ENCODE data around the gene NDUFS1. TPM values are rescaled to one million over a fixed set of nuclear protein-coding genes. Genes with fewer than 3 reads are reported as not detected.
"Not testable (repeated sequence)": the region's sequence is repeated elsewhere in the genome, so short reads cannot be mapped to it uniquely, and the experiment has no call there.

NDUFS1 gene
- total and polyA plus RNA-seq, 2 of the 4 experiments (the other 2 are of a cell fraction): 72.1 to 118 TPM

DNA sequence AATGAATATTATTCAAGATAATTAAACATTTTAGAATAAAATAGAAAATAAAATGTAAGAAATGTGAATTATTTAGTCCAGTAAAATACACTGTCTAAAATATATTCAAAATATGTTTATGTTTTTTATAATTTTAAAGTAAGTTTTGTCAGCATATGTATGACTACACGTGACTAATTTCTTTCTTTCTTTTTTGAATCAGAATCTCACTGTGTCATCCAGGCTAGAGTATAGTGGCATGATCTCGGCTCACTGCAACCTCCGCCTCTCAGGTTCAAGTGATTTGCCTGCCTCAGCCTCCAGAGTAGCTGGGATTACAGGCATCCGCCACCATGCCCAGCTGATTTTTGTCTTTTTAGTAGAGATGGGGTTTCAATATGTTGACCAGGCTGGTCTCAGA, 54.2 kb downstream of the NDUFS1 start:
- TF ChIP-seq MAZ (IDR thresholded peaks at IDR 0.05; ENCODE audit: borderline replicate concordance, low read depth, low read length) (no peak), POLR2A (IDR thresholded peaks at IDR 0.05; ENCODE audit: low read depth, low read length) (no peak), CHD1 (IDR thresholded peaks at IDR 0.05; ENCODE audit: low read depth, low read length) (no peak), RFX5 (IDR thresholded peaks at IDR 0.05; ENCODE audit: low read depth, low read length) (no peak), SMC3 (IDR thresholded peaks at IDR 0.05; ENCODE audit: low read depth, low read length) (no peak)
- TF ChIP-seq, protein P1, sequence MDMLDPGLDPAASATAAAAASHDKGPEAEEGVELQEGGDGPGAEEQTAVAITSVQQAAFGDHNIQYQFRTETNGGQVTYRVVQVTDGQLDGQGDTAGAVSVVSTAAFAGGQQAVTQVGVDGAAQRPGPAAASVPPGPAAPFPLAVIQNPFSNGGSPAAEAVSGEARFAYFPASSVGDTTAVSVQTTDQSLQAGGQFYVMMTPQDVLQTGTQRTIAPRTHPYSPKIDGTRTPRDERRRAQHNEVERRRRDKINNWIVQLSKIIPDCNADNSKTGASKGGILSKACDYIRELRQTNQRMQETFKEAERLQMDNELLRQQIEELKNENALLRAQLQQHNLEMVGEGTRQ (IDR thresholded peaks at IDR 0.05; ENCODE audit: low read depth, low read length): no peak
- Histone ChIP-seq H3K4ac (ENCODE audit: low read depth, low read length) (0 out of 2 replicates have a peak overlapping the region, but pooled peaks have one; percentile 5), H3K23ac (ENCODE audit: low read depth, low read length) (no peak overlapping the region), H3K9ac (ENCODE audit: low read depth, low read length) (no peak overlapping the region), H2AFZ (replicated peaks; ENCODE audit: low read length, poor library complexity) (no peak overlapping the region), H3K18ac (ENCODE audit: low read depth, low read length) (no peak overlapping the region), H3K14ac (replicated peaks; ENCODE audit: low read depth, low read length) (no peak overlapping the region), H2BK120ac (ENCODE audit: low read depth, low read length) (no peak overlapping the region), H2AK9ac (replicated peaks; ENCODE audit: low read depth, low read length, poor library complexity) (no peak overlapping the region), H3K9me1 (ENCODE audit: insufficient read depth, low read length) (no peaks in the 10 kb centered on the region), H3K4me1 (ENCODE audit: control insufficient read depth, insufficient read depth, low read length) (no peaks in the 10 kb centered on the region), H4K91ac (ENCODE audit: insufficient read depth, low read depth, low read length) (no peak overlapping the region), H3K9me3 (ENCODE audit: control insufficient read depth, insufficient read depth, low read length) (no peaks in the 10 kb centered on the region), H4K20me1 (ENCODE audit: insufficient read depth, low read length) (no peaks in the 10 kb centered on the region), H3K79me1 (ENCODE audit: low read depth in 1 of 2, low read length in 2 of 2) (no peaks in the 10 kb centered on the region), H3K27me3 (ENCODE audit: control insufficient read depth, insufficient read depth, low read length) (no peaks in the 10 kb centered on the region), H3K27ac (ENCODE audit: insufficient read depth, low read length) (no peak overlapping the region), H3K56ac (ENCODE audit: extremely low read depth, insufficient read depth, low read length) (no peak overlapping the region), H3K4me2 (ENCODE audit: low read depth, low read length) (no peak overlapping the region), H4K8ac (ENCODE audit: low read depth in 2 of 2, low read length in 2 of 2) (no peak overlapping the region), H2BK5ac (ENCODE audit: low read depth, low read length, poor library complexity, severe bottlenecking) (peak overlapping the region; percentile 13), H3K4me3 (ENCODE audit: insufficient read depth, low read depth, low read length) (no peak overlapping the region), H4K5ac (ENCODE audit: low read depth, low read length) (no peak overlapping the region), H3K36me3 (ENCODE audit: control insufficient read depth, insufficient read depth, low read length) (no peaks in the 10 kb centered on the region), H2AK5ac (ENCODE audit: low read depth, low read length) (no peak overlapping the region), H2BK20ac (ENCODE audit: low read depth, low read length) (no peak overlapping the region), H2BK15ac (ENCODE audit: low read depth, low read length) (no peak overlapping the region)
- dilution Hi-C loops (cut with HindIII; ENCODE audit: low sequenced_read_pairs, unreplicated experiment) (no loop called here), in situ Hi-C loops (cut with MboI; ENCODE audit: low sequenced_read_pairs) (no loop called here), intact Hi-C loops (cut with micrococcal nuclease) (no loop called here)
- WGBS, 2 experiments (ENCODE audit: extremely low coverage in 2 of 2, insufficient read length in 1 of 2): no CpG with 5 or more reads among the region's 4 CpGs
- DNase-seq: no peak
- ATAC-seq (ENCODE audit: low read depth): no peak
- no TSS peak for BruUV-seq (replicated peaks)
- ChIA-PET POLR2A (ENCODE audit: unreplicated experiment) (no interaction called here), CTCF (no interaction called here)

GRCh38 chr2:206098872-206099271, 60.4 kb downstream of the NDUFS1 start:
- H3K4me3 ChIP-seq (ENCODE audit: insufficient read depth, low read depth, low read length); H3K9ac ChIP-seq (ENCODE audit: low read depth, low read length); H3K27ac ChIP-seq (ENCODE audit: insufficient read depth, low read length); H3K79me1 ChIP-seq (ENCODE audit: low read depth in 1 of 2, low read length in 2 of 2); H2BK20ac ChIP-seq (ENCODE audit: low read depth, low read length); H3K36me3 ChIP-seq (ENCODE audit: control insufficient read depth, insufficient read depth, low read length); H3K18ac ChIP-seq (ENCODE audit: low read depth, low read length); H4K8ac ChIP-seq (ENCODE audit: low read depth in 2 of 2, low read length in 2 of 2); CTCF ChIA-PET; H3K27me3 ChIP-seq (ENCODE audit: control insufficient read depth, insufficient read depth, low read length); H3K14ac ChIP-seq (replicated peaks; ENCODE audit: low read depth, low read length); H3K9me3 ChIP-seq (ENCODE audit: control insufficient read depth, insufficient read depth, low read length); H3K9me1 ChIP-seq (ENCODE audit: insufficient read depth, low read length); H2AK9ac ChIP-seq (replicated peaks; ENCODE audit: low read depth, low read length, poor library complexity); H4K20me1 ChIP-seq (ENCODE audit: insufficient read depth, low read length); H2BK15ac ChIP-seq (ENCODE audit: low read depth, low read length); H4K91ac ChIP-seq (ENCODE audit: insufficient read depth, low read depth, low read length); in situ Hi-C loops (cut with MboI; ENCODE audit: low sequenced_read_pairs); BruUV-seq (replicated peaks); H3K4me2 ChIP-seq (ENCODE audit: low read depth, low read length); H3K56ac ChIP-seq (ENCODE audit: extremely low read depth, insufficient read depth, low read length); intact Hi-C loops (cut with micrococcal nuclease); H4K5ac ChIP-seq (ENCODE audit: low read depth, low read length); H2AK5ac ChIP-seq (ENCODE audit: low read depth, low read length); H3K4me1 ChIP-seq (ENCODE audit: control insufficient read depth, insufficient read depth, low read length); ATAC-seq (ENCODE audit: low read depth); H3K4ac ChIP-seq (ENCODE audit: low read depth, low read length); H2AFZ ChIP-seq (replicated peaks; ENCODE audit: low read length, poor library complexity); DNase-seq; H2BK5ac ChIP-seq (ENCODE audit: low read depth, low read length, poor library complexity, severe bottlenecking); H3K23ac ChIP-seq (ENCODE audit: low read depth, low read length); dilution Hi-C loops (cut with HindIII; ENCODE audit: low sequenced_read_pairs, unreplicated experiment); H2BK120ac ChIP-seq (ENCODE audit: low read depth, low read length): not testable (repeated sequence)
- WGBS, 2 experiments (ENCODE audit: extremely low coverage in 2 of 2, insufficient read length in 1 of 2): 95% methylated on average over 11 of the region's 19 CpGs; no CpG with 5 or more reads in 1 of the 2 experiments
- POLR2A ChIA-PET (ENCODE audit: unreplicated experiment): interaction anchor here (0.6 kb wide), 1 partner anchor 11 kb away, joined by 5 read pairs; no protein-coding TSS in a partner anchor

Data from IMR-90 (cell line).